GM18867 (cell line): ENCODE measurements around the gene SOX11.

Experiments used
- ATAC-seq: cut with Tn5 transposase; IDR thresholded peaks from one replicate; pipeline ENCODE4 v1.9.1; 2021; ENCODE audit warnings: mild to moderate bottlenecking, moderate library complexity; ENCODE audit not compliant: unreplicated experiment

SOX11 gene

DNA sequence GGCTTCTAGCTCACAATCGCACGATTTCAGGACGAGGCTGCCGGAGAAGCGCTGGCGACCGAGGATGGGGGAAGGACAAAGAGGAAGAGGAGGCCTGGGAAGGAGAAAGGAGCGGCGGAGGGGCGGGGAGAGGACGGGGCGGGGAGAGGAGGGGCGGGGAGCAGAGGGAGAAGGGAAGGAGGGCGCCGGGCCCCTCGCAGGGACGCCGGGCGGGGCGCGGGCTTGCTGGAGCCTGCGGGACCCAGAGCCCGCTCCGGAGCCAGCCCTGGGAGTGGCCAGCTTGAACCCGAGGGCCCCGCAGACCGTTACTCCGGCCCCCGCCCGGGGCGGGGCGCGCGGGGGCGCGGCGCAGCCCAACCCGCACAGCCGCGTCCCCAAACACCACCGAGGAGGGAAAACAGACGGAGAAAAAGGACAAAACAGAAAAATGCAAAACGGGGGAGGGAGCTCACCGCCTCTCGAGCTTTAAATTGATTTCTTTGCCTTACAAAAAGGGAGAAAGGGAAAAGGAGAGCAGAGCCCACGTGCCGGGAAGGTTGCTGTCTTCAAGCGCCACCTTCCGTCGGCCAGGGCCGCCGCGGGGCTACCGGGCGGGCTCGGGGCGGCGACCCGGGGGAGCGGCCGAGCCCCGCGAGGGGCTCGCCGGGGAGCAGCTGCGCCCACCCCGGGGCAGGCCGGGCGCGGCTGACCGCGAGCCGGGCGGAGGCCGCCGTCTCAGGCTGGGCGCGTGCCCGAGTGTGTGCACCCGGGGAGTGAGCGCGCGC is 781 bp upstream of the SOX11 start:
- no peak for ATAC-seq

DNA sequence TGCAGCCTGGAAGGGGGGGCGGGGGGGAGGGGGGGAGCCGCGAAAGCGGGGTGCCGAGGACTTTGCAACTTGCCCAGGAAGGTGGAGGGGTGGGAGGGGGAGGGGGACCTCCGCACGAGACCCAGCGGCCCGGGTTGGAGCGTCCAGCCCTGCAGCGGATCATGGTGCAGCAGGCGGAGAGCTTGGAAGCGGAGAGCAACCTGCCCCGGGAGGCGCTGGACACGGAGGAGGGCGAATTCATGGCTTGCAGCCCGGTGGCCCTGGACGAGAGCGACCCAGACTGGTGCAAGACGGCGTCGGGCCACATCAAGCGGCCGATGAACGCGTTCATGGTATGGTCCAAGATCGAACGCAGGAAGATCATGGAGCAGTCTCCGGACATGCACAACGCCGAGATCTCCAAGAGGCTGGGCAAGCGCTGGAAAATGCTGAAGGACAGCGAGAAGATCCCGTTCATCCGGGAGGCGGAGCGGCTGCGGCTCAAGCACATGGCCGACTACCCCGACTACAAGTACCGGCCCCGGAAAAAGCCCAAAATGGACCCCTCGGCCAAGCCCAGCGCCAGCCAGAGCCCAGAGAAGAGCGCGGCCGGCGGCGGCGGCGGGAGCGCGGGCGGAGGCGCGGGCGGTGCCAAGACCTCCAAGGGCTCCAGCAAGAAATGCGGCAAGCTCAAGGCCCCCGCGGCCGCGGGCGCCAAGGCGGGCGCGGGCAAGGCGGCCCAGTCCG is 540 bp downstream of the SOX11 start:
- ATAC-seq = no peak

DNA sequence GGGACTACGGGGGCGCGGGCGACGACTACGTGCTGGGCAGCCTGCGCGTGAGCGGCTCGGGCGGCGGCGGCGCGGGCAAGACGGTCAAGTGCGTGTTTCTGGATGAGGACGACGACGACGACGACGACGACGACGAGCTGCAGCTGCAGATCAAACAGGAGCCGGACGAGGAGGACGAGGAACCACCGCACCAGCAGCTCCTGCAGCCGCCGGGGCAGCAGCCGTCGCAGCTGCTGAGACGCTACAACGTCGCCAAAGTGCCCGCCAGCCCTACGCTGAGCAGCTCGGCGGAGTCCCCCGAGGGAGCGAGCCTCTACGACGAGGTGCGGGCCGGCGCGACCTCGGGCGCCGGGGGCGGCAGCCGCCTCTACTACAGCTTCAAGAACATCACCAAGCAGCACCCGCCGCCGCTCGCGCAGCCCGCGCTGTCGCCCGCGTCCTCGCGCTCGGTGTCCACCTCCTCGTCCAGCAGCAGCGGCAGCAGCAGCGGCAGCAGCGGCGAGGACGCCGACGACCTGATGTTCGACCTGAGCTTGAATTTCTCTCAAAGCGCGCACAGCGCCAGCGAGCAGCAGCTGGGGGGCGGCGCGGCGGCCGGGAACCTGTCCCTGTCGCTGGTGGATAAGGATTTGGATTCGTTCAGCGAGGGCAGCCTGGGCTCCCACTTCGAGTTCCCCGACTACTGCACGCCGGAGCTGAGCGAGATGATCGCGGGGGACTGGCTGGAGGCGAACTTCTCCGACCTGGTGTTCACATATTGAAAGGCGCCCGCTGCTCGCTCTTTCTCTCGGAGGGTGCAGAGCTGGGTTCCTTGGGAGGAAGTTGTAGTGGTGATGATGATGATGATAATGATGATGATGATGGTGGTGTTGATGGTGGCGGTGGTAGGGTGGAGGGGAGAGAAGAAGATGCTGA is 1.4 kb downstream of the SOX11 start:
- no peak for ATAC-seq

DNA sequence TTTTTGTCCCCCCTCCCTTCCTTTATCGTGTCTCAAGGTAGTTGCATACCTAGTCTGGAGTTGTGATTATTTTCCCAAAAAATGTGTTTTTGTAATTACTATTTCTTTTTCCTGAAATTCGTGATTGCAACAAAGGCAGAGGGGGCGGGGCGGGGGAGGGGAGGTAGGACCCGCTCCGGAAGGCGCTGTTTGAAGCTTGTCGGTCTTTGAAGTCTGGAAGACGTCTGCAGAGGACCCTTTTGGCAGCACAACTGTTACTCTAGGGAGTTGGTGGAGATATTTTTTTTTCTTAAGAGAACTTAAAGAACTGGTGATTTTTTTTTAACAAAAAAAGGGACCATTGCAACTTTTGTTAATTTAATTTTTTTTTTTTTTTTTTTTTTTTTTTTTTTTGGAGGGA is 2.1 kb downstream of the SOX11 start:
- ATAC-seq = no peak

DNA sequence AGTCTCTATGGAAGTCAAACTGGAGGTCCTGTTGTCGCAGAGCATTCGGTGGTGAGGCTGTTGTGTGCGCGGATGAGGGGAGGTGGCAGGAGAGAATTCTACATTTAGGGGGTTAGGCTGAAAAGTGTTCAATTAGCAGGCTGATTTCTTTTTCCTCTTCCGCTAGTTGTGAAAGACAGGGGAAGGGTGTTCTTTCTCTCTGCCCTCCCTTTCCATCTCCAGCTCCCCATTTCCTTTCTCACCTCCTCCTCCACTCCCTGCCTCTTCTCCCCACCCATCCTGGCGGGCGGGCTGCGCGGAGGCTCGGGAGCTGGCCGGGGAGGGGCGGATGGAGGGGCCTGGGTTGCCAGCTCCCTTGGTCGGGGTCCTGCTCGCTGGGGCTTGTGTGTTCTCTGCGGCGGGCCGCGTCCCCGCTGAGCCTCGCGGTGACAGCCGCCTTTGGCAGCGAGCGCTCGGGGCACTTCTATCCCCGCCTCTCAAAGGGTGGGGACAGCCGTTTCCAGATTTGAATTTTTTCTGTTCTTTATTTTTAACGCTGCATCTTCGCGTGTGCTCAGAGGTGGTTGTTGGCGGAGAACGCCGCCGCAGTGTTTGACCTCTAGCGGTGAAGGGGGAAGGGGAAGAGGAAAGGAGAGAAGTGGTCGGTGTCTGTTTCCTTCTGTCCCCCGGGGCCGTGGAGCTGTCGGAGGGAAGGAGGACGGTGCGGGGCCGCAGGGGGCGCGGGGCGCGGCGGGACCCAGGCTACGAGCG is 3.6 kb downstream of the SOX11 start:
- ATAC-seq = no peak

DNA sequence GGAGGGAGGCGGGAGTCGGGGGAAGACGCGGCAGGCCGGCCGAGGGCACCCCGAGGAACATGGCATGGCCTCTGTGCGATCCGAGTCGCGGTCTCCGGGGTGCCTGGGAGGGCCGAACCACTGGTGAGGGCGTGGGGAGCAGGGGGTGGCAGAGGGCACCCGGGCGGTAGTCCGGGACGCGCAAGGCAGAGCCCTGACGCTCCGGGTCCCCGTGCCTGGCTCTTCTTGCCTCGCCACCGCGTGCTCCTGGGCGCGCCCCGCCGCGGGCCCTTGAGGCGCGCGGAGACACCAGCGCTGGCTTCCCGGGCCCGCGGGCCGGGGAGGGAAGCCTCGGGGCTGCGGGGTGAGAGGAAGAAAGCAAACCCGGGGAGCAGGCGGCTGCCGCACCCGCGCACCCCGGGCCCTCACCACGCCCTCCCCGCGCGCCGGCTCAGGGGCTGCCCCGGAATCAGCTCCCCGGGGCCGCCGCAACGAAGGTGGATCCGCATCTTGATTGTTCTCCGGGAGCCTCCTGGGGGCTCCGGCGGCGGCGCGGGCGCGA is 4.3 kb downstream of the SOX11 start:
- ATAC-seq = no peak

DNA sequence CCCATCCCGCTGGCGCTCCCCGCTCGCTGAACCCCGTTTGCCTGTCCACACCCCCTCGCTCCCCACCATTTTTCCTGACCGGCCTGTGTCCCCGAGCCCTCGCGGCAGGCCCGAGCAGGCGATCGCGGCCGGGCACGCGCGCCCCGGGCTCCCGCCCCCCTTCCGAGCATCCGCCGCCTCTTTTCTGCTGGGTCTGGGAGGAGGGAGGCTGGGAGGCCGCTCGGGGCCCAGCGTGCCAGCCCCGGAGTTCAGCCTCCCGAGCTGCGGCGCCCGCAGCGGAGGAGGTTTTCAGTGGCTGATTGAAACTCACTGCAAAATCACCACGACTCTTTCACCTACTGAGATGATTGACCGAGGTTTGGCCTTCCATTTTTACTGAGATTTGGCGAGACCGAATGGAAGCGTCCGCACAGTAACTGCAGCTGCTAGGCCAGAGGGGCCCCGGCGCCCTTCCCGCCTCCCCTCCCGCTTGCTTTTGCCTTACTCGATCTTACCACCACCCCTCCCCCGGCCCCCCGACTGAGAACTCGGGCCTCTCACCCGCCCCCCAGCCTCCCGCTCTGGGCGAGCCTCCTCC is 4.8 kb downstream of the SOX11 start:
- ATAC-seq = no peak

DNA sequence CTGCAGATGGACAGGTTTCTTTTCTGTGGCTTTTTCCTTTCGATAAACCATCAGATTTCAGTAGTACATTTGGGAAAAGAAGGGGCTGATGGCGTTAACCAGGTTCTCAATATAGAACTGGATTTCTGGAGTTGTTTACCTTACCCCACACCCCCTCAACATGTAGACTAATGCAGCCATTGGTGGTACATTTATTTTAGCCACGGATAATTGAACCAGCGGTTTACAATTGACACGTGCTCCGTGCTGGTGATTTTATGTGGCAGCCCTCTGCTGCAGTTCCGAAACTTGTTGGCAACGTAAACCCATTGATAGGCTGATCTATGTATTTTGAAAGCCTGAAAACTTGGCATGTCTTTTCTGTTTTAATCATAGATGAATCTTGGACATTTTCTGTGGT is 5.4 kb downstream of the SOX11 start:
- no peak for ATAC-seq

DNA sequence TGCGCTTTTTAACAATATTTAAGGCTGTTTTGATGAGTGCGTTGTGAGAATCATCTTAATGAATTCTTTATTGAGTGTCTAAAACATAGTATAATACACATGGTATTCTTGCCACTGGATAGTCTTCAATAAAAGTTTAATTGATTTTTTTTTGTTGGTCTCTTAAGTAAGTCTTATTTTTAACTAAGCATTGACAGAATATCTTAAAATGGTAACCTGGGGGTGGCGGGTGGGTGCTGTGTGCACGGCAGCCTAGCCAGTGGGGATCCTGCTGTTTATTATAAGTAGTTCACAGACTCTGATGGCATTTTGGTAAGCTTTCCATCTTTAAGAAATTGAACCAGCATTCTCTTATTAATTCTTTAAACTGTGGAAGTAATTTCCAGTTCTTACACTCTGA is 6.0 kb downstream of the SOX11 start:
- ATAC-seq = no peak

DNA sequence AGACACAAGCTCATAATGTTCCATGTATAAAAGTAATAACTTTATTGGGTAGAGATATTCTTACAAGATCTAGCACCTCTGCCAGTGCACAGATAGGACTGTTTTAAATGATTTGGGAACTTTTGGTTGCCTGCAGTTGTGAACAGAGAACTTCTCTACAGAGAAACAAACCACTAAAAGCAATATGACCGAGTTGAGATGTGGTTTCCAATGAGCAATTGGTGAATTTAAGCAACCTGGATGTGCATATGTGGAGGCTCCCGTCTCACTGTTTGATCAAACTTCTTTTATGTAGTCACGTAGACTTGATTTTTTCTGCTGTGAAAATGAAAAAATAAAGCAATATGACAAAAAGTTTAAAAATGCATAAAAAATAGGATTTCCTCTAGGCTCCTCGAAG is 7.8 kb downstream of the SOX11 start:
- ATAC-seq = no peak

DNA sequence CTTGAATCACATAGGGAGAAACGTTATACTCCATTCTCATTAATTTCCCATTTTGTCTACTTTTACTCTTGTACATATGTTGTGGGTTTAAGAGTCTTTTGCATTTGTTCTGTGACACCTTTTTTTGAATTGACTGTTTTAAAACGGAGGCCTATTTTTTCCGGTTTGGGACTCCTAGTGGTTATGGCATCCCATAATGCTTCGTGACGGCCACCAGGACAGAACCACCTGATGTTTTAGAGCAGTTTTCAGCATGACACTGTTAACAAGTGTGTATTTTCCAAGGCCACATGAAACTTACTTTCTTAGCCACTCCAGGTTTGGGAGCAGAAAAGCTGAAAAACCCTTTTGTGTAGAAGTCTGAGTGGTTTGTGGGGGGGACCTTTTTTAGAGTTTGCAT is 8.4 kb downstream of the SOX11 start:
- ATAC-seq = no peak

DNA sequence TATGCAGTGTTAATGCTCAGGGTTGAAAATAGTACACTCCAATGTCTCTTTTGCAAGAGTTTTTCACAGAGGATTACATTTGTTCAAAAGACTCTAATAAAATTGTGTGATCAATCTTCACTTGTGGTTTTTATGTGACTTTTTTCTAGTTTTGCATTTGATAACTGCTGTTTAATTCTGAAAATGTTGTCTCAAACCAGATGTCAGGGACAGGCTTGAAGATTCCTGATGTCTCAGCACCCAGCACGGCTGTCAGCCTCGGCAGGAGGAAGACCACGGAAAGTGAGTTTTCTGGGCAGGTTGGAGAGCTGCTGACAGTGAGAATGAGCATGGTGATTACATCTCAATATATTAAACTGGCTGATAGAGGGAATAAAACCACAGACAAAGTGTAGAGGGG is 9.1 kb downstream of the SOX11 start:
- no peak for ATAC-seq

DNA sequence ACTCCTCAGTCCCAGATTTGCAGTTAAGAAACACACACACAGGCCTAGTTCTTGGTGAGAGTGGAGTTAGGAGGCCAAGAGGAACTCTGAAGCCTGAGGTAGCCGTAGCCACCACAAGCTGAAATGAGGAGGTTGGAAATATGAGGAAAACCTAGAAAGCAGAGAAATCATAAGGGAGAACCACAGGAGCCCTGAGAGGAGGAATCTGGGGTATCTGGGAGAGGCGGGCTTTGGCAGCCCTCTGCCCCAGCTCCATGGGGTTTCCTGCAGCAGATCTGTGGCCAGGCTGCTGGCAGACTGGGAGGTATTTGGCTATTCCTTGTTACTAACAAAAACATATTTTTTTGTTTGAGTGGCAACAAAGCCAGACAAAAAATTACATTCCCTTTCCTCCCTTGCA is 11.0 kb downstream of the SOX11 start:
- ATAC-seq = no peak

DNA sequence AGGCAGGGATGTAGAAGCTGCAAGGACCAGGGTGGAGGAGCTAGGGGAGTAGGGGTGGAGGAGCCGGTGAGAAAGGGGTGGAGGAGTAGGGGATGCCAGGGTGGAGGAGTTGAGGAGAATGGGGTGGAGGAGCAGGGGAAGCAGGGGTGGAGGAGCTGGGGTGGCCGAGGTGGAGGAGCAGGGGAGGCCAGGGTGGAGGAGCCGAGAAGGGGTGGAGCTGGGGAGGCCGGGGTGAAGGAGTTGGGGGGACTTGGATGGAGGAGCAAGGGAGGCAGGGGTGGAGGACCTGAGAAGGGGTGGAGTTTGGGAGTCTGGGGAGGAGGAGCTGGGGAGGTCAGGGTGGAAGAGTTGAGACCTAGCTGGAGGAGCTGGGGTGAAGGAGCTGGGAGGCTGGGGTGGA is 13.3 kb downstream of the SOX11 start:
- ATAC-seq = no peak

DNA sequence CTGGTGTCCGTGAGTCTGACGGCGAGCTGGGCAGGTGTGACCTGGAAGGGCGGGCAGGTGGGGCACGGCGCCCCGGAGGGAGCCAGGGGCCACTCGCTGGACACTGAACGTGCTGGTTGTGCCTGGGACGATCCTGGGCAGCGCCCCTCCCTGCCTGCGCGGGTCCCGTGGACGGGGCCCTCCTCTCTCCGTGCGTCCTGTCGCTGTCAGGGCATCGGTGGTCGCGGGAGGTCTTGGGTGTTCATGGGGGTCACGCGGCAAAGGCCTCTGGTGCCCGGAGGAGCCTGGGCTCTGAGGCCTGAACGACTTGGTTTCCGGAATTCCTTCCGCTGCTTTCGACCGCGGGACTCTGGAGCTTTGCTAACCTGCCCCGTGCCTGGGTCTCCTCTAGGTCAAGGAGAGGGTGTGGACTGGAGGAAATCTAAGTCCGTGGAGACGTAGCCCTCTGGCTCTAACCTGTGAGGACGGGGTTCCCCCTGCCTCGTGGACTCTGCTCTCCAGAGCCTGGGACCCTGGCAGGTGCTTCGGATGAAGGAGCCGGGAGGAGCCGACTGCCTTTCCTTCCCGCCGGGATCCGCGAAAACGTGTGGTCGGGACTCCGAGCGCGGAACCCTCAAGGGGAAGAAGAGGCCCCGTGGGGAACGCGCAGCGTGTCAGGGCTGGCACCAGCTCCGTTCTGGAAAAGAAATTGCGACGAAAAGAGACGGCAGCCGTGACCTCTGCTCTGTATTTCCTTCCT is 14.7 kb downstream of the SOX11 start:
- ATAC-seq = no peak

DNA sequence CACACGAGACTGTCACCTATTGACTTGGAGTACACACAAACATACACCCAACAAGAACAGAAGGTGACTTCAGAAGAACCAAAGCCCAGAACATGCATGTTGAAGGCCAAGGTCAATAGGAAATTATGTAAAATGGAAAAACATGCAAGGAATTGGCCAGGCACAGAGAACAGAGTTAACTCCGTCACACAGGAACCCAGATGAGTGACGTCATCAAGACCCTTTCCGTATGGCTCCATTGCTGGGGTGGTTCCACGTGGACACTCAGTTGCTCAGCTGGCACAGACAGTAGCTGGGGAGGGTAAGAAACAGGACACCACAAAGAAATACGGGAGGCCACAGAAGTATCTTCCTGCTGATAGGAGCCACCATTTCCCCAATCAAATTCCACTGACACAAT is 18.4 kb downstream of the SOX11 start:
- no peak for ATAC-seq

DNA sequence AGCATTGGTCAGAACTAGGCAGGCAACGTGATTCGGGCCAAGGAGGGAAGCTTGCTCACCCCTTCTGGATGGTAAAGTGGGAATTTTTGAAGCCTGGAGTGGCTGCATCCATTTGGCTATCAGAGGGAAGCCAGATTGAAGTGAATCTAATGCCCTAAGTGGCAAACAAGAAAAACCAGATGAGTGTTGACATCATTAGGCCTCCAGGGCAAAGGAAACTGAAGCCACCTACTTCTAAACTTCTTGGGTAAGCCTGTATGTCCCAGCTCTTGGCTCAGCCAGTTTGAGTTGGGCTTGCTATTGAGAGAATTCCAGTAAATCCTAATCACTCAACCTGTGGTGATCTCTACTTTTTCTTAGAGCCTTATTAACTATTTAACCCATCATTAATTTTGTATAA is 20.9 kb downstream of the SOX11 start:
- no peak for ATAC-seq

DNA sequence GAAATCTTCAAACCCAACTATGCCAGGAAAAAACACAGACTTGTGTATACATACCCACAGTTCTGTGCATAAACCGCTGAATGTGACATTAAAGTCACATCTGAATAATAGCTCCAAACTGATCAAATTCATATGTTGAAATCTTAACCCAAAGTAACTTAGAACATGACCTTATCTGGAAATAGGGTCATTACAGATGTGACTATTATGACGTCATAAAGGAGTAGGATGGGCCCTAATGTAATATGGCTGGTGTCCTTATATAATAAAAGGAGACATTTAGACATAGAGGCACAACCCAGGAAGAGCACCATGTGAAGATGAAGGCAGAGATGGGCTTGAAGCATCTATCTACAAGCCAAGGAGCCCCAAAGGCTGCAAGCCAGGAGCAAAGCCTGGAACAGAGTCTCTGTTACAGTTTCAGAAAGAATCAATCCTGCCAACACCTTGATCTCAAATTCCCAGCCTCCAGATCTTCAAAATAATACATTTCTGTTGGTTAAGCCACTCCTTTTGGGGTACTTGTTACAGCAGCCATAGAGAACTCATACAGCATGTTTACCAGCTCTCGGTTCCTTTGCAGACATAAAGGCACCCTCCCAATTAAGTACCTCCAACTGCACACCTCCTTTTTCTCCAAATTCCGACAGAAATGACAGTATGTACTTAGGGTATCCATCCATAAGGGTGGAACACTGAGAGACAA is 27.6 kb downstream of the SOX11 start:
- ATAC-seq = no peak

DNA sequence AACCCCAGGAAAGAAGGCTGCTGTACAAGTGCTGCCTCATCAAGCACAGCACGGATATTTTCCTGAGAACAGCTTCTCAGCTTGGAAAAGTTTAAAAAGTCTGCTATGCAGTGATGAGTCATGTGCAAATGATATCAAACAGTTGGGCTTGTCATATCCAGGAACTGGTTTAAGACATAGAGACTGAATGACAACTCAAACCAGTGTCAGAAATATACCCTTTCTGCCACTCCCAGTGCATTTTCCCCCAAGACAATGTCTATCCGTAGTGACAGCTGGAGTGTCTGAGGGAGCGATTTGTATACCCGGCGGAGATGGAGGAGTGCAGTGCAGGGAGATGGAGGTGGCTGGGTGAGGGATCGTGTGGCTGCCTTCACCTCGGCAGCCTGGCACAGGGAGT is 28.2 kb downstream of the SOX11 start:
- ATAC-seq = no peak
